Measurements from ENCODE around the gene CNPPD1.

GRCh38 chr2:219163156-219163555 is 13.6 kb downstream of the CNPPD1 start:
- TF ChIP-seq CTCF (IDR thresholded peaks at IDR 0.05) (no peak), POLR2A (IDR thresholded peaks at IDR 0.05) (no peak)
